NCI-H510A treated with DMSO at 0.1 percent for 48 hours (cell line): ENCODE data around the gene FANCF.

Experiments used
- DNase-seq: peaks from one replicate; lab custom pipeline; 2025; lab: John Stamatoyannopoulos, UW

FANCF gene

DNA sequence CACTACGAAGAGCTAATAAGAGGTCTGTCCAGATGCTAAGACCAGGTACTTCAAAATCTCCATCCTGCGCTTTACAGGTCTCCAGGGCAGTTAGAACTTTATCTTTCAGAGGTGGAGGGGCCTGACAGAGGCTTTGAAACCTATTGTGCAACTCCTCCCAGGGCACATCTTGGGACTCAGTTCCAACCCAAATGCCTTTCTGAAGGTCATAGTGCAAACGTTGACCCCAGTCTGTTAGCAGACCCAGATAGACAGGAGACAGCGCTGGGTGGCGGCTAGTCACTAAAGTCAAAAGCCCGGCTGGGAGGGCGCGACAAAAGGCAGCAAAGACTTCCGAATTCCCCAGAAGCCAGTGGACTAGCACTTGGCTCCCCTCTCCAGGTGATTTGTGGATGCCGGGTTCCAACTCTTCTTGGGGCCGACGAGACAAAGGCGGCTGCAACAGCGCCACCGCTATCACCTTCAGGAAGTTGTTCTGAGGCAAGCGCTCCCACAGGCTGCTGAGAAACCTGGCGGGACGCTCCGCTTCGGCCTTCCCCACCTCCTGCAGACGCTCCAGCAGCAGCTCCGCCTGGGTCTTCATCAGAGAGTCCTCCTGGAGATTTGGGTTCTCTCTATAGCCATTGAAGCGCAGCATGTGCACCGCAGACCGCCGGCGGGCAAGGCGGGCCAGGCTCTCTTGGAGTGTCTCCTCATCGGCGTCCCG, 728 bp downstream of the FANCF start:
- peak; percentile 72 for DNase-seq

- DNase-seq = no peak
Measured at GRCh38 chr11:22617868-22618267, 7.8 kb downstream of the FANCF start.

- DNase-seq = no peak
Measured at GRCh38 chr11:22603933-22604332, 21.7 kb downstream of the FANCF start.

DNA sequence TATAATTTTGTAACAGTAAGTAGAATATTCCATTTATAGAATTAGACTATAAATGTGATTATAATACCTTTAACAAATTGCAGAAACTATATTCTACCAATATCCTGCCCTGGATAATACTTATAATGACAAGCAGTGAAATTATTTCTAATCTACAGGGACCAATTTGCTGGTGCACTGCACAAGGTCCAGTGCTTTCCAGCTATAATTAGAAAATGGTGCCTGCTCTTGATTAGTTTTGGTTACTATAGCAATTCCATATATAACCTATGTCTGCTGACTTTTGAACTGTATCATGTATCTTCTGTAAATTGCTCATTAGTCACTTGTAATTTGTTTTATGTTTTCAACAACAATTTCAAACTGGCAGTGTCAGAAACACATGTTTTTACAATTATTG, 23.1 kb downstream of the FANCF start:
- no peak for DNase-seq

GRCh38 chr11:22599458-22599857, 26.2 kb downstream of the FANCF start:
- no peak for DNase-seq

GRCh38 chr11:22597062-22597461, 28.6 kb downstream of the FANCF start:
- DNase-seq = no peak

DNA sequence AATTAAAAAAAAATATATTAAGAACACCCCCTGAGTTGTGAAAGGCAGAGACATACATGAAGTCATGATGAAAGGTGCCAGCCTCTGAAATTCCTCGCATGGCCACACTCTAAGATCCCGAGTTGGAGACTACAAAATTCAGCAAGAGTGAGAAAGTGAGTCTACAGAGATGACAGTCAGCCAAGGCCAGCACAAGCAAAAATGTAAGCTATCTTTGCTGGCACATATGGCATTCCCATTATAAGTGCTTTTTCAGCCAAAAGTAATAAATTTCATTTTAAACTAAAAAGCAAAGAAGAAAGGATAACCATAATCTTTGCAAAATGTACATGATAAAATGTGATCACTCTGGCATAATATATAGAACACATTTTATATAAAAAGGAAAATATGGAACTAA, 40.6 kb downstream of the FANCF start:
- no peak for DNase-seq

DNA sequence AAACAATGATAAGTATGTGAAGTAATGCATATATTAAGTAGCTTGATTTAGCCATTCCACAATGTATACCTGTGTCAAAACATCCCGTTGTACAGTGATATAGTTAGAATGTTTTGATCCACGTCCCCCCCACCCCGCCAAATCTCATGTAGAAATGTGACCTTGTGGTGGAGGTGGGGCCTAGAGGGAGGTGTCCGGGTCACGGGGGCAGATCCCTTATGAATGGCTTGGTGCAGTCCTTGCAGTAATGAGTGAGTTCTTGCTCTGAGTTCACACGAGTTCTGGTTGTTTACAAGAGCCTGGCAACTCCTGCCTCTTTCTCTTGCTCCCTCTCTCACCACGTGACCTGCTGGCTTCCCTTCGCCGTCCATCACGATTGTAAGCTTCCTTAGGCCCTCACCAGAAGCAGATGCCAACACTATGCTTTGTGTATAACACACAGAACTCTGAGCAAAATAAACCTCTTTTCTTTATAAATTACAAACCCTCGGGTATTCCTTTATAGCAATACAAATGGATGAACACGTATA, 41.6 kb downstream of the FANCF start:
- DNase-seq = no peak

- DNase-seq = no peak
Measured at GRCh38 chr11:22582151-22582410, 43.5 kb downstream of the FANCF start.

DNA sequence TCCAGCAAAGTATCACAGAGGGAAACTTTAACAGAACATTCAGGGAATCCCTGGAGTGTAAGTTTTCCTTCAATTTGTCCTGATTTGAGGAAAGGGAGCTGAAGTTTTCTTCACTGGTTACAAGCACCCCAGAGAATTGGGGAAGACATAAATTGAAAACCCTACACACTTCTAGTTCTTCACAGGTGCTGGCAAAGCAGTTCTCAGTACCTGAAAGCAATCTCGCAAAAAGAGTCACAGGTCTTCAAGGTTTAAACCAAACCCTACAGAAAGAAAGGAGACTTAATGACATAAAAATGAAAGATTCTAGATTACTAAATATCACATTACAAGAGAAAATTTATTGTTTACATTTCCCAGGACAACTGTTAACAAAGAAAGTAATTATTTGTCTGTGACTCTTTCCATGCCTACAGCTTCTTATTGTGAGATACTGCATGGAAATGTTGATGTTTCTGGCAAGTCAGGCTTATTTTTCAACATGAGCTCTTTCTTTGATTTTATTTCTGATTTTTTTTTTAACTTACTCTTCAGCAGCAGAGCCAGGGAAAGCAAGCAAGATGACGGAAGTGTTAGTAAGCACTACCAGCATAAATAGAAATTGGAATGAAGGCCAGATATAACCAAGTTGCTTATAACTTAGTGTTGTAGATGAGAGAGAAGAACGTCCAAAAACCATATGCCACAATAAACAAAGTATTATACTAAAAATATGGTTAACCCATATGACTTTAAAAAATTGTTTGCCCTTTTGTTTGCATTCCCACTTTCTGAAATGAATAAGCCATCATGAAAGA, 44.1 kb downstream of the FANCF start:
- DNase-seq = no peak

DNA sequence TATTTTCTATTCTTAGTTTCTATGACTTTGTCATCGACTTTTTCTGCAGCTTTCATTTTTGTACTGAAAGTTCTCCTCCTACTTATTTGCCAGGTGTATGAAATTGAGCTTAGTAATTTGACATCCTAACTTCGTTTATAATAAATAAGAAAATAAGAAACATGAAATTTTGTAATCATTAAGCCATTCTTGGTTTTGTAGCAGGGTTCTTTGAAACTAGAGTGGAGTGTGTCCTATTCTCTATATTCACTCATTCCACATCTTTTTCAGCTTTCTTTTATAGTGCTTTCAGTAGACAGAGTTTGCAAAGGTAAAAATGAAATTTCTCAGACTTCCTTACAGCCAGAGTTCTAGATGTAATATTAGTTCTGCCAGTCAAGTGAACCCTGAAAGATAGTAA, 47.8 kb downstream of the FANCF start:
- no peak for DNase-seq
